Mucosa of stomach (tissue), 1 donor: ENCODE data around the gene UFM1.
"Not testable (repeated sequence)": the region's sequence is repeated elsewhere in the genome, so short reads cannot be mapped to it uniquely, and the experiment has no call there.

Experiments
- H3K27me3 ChIP-seq: one replicate; pipeline ENCODE4 v1.7.0; 2013; ENCODE audit warnings: mild to moderate bottlenecking, low read length; ENCODE audit not compliant: control insufficient read depth, insufficient read depth
- H3K36me3 ChIP-seq: one replicate; pipeline ENCODE4 v1.7.0; 2013; ENCODE audit warnings: low read length; ENCODE audit not compliant: control insufficient read depth, insufficient read depth
- H3K4me1 ChIP-seq: one replicate; pipeline ENCODE4 v1.7.0; 2013; ENCODE audit warnings: mild to moderate bottlenecking, low read length; ENCODE audit not compliant: control insufficient read depth, insufficient read depth
- H3K4me3 ChIP-seq: one replicate; pipeline ENCODE4 v1.7.0; 2013; ENCODE audit warnings: low read length
- H3K9ac ChIP-seq: one replicate; pipeline ENCODE4 v1.7.0; 2013; ENCODE audit warnings: mild to moderate bottlenecking, low read length, moderate library complexity
- H3K9me3 ChIP-seq: one replicate; pipeline ENCODE4 v1.7.0; 2013; ENCODE audit warnings: mild to moderate bottlenecking, low read length, moderate library complexity; ENCODE audit not compliant: control insufficient read depth
- donor health status: Pancreatic carcinoma.

UFM1 gene

GRCh38 chr13:38341149-38341692 is 8.4 kb upstream of the UFM1 start:
- no peaks in the 10 kb centered on the region for H3K9me3 ChIP-seq
- H3K9ac ChIP-seq: no peak overlapping the region
- no peak overlapping the region for H3K4me3 ChIP-seq
- no peaks in the 10 kb centered on the region for H3K27me3 ChIP-seq
- H3K4me1 ChIP-seq: peaks cover 4% of the 10 kb centered on the region
- H3K36me3 ChIP-seq: no peaks in the 10 kb centered on the region

DNA sequence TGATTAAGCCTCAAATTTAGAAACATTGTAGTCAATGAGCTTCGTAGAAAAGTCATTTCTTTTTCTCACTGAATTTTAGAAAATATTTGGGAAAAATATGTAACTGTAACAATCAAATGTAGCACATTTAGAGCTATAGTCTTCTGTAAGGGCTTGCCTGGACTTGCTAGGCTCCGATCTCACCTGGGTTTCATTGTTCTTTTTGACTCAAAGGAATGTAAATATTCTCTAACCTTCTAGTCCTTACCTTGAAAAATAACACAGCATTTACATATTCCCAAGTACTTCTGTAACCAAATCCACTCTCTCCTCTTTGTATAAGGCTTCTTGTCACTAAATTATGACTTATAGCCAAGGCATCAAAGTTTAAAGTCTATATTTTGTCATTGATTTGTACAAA is 2.9 kb upstream of the UFM1 start:
- Histone ChIP-seq H3K4me1 (peaks cover 10% of the 10 kb centered on the region), H3K36me3 (no peaks in the 10 kb centered on the region), H3K4me3 (no peak overlapping the region), H3K9me3 (no peaks in the 10 kb centered on the region), H3K27me3 (no peaks in the 10 kb centered on the region), H3K9ac (no peak overlapping the region)

- peaks cover 10% of the 10 kb centered on the region for H3K4me1 ChIP-seq
- H3K27me3 ChIP-seq: no peaks in the 10 kb centered on the region
- peak overlapping the region; percentile 9 for H3K4me3 ChIP-seq
- H3K9ac ChIP-seq: peak overlapping the region; percentile 92
- H3K9me3 ChIP-seq: no peaks in the 10 kb centered on the region
- H3K36me3 ChIP-seq: no peaks in the 10 kb centered on the region
These were observed 726 bp upstream of the UFM1 start for GRCh38 chr13:38348861-38349389.

- Histone ChIP-seq H3K4me1 (peaks cover 10% of the 10 kb centered on the region), H3K27me3 (no peaks in the 10 kb centered on the region), H3K9me3 (no peaks in the 10 kb centered on the region), H3K9ac (peak overlapping the region; percentile 92), H3K4me3 (peak overlapping the region; percentile 98), H3K36me3 (no peaks in the 10 kb centered on the region)
These were observed 515 bp downstream of the UFM1 start for GRCh38 chr13:38350114-38350617.

DNA sequence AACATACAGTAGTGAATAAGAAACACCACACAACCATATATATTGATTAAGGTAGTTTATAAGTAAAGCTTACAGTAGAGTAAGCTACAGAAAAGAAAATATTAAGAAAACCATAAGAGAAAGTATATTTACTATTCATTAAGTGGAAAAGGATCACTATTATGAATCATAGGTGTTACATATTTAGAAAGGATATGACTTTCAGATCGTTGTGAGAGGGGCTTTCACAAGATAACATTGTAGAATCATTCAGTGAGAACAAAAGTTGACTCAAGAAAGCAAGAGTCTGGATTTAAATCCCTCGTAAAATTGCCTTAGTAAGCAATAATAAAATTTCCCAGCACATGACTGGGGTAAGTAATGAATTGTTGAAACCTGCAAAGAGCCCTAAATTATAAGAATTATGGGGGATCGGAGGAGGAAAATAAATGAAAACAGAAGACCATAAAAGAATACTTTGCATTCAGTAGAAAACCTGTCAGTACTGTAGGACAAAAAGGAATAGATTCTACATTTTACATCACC is 6.0 kb downstream of the UFM1 start:
- Histone ChIP-seq H3K4me3 (no peak overlapping the region), H3K4me1 (peaks cover 9% of the 10 kb centered on the region), H3K27me3 (no peaks in the 10 kb centered on the region), H3K36me3 (no peaks in the 10 kb centered on the region), H3K9me3 (no peaks in the 10 kb centered on the region), H3K9ac (no peak overlapping the region)

GRCh38 chr13:38358684-38359083 is 9.0 kb downstream of the UFM1 start:
- no peaks in the 10 kb centered on the region for H3K36me3 ChIP-seq

GRCh38 chr13:38361542-38362262 is 12.1 kb downstream of the UFM1 start:
- no peak overlapping the region for H3K4me3 ChIP-seq
- no peaks in the 10 kb centered on the region for H3K36me3 ChIP-seq
- H3K9ac ChIP-seq: no peak overlapping the region
- no peaks in the 10 kb centered on the region for H3K4me1 ChIP-seq
- H3K27me3 ChIP-seq: no peaks in the 10 kb centered on the region
- no peaks in the 10 kb centered on the region for H3K9me3 ChIP-seq

More at GRCh38 chr13:38358684-38359083, 9.0 kb downstream of the UFM1 start:
- Histone ChIP-seq H3K9me3 (no peaks in the 10 kb centered on the region), H3K4me1 (no peaks in the 10 kb centered on the region), H3K9ac (no peak overlapping the region), H3K4me3 (no peak overlapping the region), H3K27me3 (no peaks in the 10 kb centered on the region)

DNA sequence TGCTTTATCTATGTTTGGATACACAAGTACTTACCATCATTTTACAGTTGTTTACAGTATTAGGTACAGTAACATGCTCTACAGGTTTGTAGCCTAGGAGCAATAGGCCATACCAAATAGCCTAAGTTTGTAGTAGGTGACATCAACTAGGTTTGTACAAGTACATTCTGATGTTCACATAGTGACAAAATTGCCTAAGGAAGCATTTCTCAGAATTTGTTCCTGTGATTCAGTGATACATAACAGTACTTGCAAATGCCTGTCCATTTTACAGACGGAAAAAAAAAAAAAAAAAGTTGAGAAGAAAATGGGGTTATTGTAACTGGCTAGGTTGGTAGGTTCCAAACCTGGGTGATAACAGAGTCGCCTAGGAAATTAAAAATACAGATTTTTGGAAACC is 13.6 kb downstream of the UFM1 start:
- no peak overlapping the region for H3K4me3 ChIP-seq
- H3K36me3 ChIP-seq: no peaks in the 10 kb centered on the region
- H3K9ac ChIP-seq: no peak overlapping the region
- no peaks in the 10 kb centered on the region for H3K9me3 ChIP-seq
- H3K27me3 ChIP-seq: no peaks in the 10 kb centered on the region
- H3K4me1 ChIP-seq: no peaks in the 10 kb centered on the region

GRCh38 chr13:38363746-38364145 is 14.1 kb downstream of the UFM1 start:
- not testable (repeated sequence) for H3K4me1 ChIP-seq, H3K27me3 ChIP-seq, H3K4me3 ChIP-seq, H3K36me3 ChIP-seq, H3K9ac ChIP-seq, H3K9me3 ChIP-seq

GRCh38 chr13:38365661-38366060 is 16.0 kb downstream of the UFM1 start:
- H3K36me3 ChIP-seq: no peaks in the 10 kb centered on the region
- H3K4me3 ChIP-seq: no peak overlapping the region
- no peaks in the 10 kb centered on the region for H3K9me3 ChIP-seq

DNA sequence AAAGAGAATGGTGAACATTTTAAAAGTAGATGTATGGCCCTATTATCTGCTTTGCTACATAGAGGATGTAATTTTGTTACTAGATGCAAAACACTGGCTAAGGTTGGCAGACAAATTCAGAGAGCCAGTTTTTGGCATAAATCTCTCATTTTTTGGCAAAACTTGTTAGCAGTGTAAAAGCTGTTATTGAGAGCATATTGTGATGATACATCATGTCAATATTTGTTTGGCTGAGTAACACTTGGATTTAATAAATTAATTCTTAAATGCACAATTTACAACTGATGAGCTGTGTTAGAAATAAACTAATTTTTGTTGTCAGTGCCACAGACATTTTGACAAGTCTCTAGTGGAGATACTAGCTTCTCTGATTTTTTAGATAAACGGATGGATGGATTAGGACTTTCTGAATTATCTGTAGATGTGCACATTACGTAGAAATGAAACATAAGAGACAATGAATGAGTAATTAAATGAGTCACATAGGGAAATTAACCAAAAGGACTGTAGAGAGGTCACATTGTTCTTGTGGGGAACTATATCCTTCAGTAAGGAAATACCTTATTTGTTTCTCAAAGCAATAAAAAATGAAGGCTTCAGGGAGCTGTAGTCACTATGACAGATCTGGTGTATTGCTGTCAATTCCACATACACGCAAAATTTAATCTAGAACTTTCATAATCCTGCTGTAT is 17.4 kb downstream of the UFM1 start:
- no peaks in the 10 kb centered on the region for H3K27me3 ChIP-seq
- no peaks in the 10 kb centered on the region for H3K4me1 ChIP-seq
- H3K9ac ChIP-seq: no peak overlapping the region
- H3K4me3 ChIP-seq: no peak overlapping the region
- H3K36me3 ChIP-seq: no peaks in the 10 kb centered on the region
- H3K9me3 ChIP-seq: no peaks in the 10 kb centered on the region

More at GRCh38 chr13:38365661-38366060, 16.0 kb downstream of the UFM1 start:
- no peaks in the 10 kb centered on the region for H3K4me1 ChIP-seq
- H3K27me3 ChIP-seq: no peaks in the 10 kb centered on the region
- no peak overlapping the region for H3K9ac ChIP-seq

DNA sequence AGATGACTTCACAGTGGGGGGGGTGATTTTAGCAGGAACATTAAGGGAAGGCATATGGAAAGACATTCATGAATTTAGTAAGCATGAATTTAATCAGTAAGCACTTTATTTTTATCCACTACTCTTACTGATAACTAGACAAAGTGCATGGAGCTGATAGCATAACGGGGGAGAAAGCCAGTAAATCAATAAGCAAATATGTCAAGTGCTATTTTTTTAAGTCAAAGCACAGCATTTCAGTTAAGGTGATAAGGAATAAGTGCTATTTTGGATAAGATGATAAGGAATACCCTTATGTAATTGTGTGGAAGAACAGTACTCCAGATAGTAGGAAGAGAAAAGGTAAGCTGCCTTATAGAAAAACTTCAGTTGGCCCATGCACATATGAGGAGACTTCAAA is 19.4 kb downstream of the UFM1 start:
- Histone ChIP-seq H3K36me3 (no peaks in the 10 kb centered on the region), H3K4me3 (no peak overlapping the region), H3K4me1 (no peaks in the 10 kb centered on the region), H3K9me3 (no peaks in the 10 kb centered on the region), H3K9ac (no peak overlapping the region), H3K27me3 (no peaks in the 10 kb centered on the region)
